ENCODE measurements around the gene NRCAM. TPM values are rescaled to one million over a fixed set of nuclear protein-coding genes. Genes with fewer than 3 reads are reported as not detected.

NRCAM gene
- total and polyA plus RNA-seq, 8 donors, result 10.6 to 36.7 (median 16.2) TPM

DNA sequence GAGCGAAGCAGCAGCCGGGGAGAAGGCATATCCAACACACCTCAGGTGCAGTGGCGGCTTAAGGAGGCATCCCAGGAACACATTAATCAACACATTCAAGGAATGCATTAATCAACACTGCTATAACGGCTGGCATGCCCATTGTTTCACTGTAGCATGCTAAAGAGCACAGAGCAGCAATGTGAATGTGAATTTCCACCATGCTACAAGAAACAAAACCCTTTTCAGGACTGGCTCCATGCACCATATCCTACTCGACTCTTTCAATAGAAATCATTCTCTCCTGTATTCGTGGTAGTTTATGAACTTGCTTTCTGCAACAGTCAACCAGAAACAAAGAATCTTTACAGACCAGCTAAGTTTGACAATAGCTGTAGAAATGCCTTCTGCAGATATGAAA lies 149.0 kb downstream of the NRCAM start:
- Histone ChIP-seq H3K27ac (no peak overlapping the region), H3K9me3 (no peaks in the 10 kb centered on the region), H3K27me3 (no peaks in the 10 kb centered on the region), H3K36me3 (no peaks in the 10 kb centered on the region), H3K4me1 (no peaks in the 10 kb centered on the region), H3K4me3 (no peak overlapping the region)
- ATAC-seq, result no peak
- DNase-seq, result no peak
- intact Hi-C loops (cut with DNase I), result no loop called here
- TF ChIP-seq, protein P1, sequence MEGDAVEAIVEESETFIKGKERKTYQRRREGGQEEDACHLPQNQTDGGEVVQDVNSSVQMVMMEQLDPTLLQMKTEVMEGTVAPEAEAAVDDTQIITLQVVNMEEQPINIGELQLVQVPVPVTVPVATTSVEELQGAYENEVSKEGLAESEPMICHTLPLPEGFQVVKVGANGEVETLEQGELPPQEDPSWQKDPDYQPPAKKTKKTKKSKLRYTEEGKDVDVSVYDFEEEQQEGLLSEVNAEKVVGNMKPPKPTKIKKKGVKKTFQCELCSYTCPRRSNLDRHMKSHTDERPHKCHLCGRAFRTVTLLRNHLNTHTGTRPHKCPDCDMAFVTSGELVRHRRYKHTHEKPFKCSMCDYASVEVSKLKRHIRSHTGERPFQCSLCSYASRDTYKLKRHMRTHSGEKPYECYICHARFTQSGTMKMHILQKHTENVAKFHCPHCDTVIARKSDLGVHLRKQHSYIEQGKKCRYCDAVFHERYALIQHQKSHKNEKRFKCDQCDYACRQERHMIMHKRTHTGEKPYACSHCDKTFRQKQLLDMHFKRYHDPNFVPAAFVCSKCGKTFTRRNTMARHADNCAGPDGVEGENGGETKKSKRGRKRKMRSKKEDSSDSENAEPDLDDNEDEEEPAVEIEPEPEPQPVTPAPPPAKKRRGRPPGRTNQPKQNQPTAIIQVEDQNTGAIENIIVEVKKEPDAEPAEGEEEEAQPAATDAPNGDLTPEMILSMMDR (IDR thresholded peaks at IDR 0.05), result no peak

DNA sequence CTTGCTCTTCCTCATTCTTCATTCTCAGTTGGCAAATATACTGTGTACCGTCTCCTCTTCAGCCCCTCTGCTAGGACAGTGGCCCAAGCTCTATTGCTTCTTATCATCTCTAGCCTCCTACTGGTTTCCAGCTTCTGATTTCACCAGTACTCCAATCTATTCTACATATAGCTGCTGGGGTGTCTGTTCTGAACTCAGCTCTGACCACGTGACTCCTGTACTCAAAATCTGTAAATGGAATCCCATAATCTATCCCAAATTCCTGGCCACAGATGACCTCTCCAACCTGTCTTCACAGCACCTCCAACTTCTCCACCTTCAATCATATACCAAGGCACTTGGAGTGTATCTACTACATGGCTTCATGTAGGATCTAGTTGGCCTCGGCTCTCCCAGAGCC lies 152.9 kb downstream of the NRCAM start:
- DNase-seq (no peak), ATAC-seq (no peak)
- Histone ChIP-seq H3K27me3 (no peaks in the 10 kb centered on the region), H3K36me3 (no peaks in the 10 kb centered on the region), H3K4me3 (no peak overlapping the region), H3K27ac (no peak overlapping the region), H3K4me1 (no peaks in the 10 kb centered on the region), H3K9me3 (no peaks in the 10 kb centered on the region)
- TF ChIP-seq, protein P1 (IDR thresholded peaks at IDR 0.05), result no peak
- intact Hi-C loops (cut with DNase I), result no loop called here

DNA sequence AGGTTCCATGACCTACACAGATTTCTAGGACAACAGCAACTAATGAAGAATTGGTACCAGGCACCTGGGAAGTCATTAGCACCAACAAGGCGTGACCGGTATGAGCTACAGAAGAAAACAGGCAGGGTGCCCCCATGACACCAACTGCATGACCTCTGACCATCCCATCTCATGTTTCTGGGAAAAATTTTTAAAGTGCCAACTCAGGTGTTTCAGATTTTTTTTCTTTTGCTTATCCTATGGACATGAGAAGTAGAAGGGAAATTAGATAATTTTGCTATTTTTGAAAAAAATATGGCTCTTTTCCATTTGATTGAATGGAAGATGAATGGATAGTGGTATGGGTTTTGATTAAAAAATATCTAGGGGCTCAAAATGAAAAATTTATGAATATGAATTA lies 154.8 kb downstream of the NRCAM start:
- intact Hi-C loops (cut with DNase I), result no loop called here
- no peaks in the 10 kb centered on the region for H3K27me3 ChIP-seq
- TF ChIP-seq, protein P1 (IDR thresholded peaks at IDR 0.05), result no peak
- ATAC-seq (no peak), DNase-seq (no peak)
- H3K4me3 ChIP-seq, result no peak overlapping the region
- no peaks in the 10 kb centered on the region for H3K36me3 ChIP-seq
- no peaks in the 10 kb centered on the region for H3K4me1 ChIP-seq
- H3K27ac ChIP-seq, result no peak overlapping the region
- H3K9me3 ChIP-seq, result no peaks in the 10 kb centered on the region

DNA sequence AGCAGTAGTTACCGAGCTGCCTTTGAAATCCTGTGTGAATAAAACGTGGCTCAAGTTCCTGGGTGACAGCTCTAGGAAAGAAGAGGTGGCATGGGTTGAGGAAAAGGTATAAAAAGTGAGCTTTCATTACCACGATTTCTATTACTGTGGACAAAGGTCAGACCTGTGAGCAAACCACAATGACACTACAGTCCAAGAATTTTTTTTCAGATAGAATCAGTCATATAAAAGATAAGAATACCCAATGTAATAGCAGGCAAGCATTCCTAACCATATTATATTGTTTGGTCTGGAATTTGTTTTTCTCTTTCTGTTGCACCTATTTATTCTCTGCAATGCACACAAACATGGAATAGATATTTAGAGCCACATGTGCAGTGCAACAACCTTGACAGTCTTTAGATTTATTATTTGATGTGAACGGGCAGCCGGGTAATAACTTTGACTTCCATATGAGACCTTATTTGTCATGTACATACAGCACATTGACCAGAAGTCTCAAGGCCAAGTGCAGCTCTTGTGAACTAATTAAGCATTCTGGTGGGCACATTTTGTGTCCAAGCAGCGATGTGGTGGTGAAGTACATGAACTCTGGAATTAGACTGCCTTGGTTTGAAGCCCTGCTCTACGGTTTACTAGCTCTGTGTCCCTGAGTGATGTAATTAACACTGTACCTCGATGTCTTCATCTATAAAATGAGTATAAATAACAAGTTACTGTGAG lies 156.8 kb downstream of the NRCAM start:
- ATAC-seq, result no peak
- Histone ChIP-seq H3K27ac (no peak overlapping the region), H3K4me1 (no peaks in the 10 kb centered on the region), H3K9me3 (no peaks in the 10 kb centered on the region), H3K27me3 (no peaks in the 10 kb centered on the region), H3K36me3 (no peaks in the 10 kb centered on the region), H3K4me3 (no peak overlapping the region)
- intact Hi-C loops (cut with DNase I), result no loop called here
- DNase-seq, result no peak
- TF ChIP-seq, protein P1 (IDR thresholded peaks at IDR 0.05), result no peak

DNA sequence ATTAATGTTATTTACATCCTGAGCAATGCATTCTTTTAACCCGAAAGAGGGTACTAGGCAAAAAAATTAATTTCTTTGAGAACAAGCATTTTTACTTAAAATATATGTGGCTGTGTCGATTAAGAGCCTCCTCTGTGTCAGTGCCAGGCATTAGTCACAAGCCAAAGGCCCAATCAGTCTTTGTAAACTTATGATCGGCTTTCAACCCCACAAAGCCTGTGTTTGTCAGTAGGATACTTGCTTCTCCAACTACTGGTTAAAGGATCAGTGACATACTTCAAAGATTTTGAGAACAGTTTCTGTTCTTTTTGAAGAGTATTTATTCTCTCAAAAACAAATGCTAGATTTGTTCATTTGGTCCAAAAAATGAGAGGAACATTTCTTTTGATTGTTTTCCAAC lies 159.3 kb downstream of the NRCAM start:
- H3K36me3 ChIP-seq, result no peaks in the 10 kb centered on the region
- H3K27ac ChIP-seq, result no peak overlapping the region
- no peaks in the 10 kb centered on the region for H3K27me3 ChIP-seq
- TF ChIP-seq, protein P1 (IDR thresholded peaks at IDR 0.05), result no peak
- intact Hi-C loops (cut with DNase I), result no loop called here
- ATAC-seq, result no peak
- H3K9me3 ChIP-seq, result no peaks in the 10 kb centered on the region
- no peaks in the 10 kb centered on the region for H3K4me1 ChIP-seq
- DNase-seq, result no peak
- no peak overlapping the region for H3K4me3 ChIP-seq
